SK-N-SH (cell line): Measurements from ENCODE around the gene CCDC6. TPM values are rescaled to one million over a fixed set of nuclear protein-coding genes. Genes with fewer than 3 reads are reported as not detected.

Experiments used
- CTCF ChIA-PET: fragments of 300-600, 350-600 bp; formaldehyde crosslinking; extraction: SDS; loops from one replicate; lab custom pipeline; 2021; lab: Yijun Ruan, JAX
- POLR2A ChIA-PET: fragments of 350-600 bp; sonication (Branson Sonifier 250); formaldehyde crosslinking; extraction: SDS; loops from one replicate; lab custom pipeline; 2020; ENCODE audit warnings: antibody characterized with exemption, inconsistent platforms; lab: Yijun Ruan, JAX
- DNase-seq: peaks from one replicate; pipeline ENCODE4 v3.0.0; 2012
- H2AFZ ChIP-seq: fragments of 200-600 bp; sonication (generic); 2 replicates; pipeline ENCODE4 v1.8.1; 2016; ENCODE audit warnings: antibody characterized with exemption, mild to moderate bottlenecking, low read depth
- H3F3A ChIP-seq: fragments of 200-600 bp; sonication (generic); replicated peaks from 2 replicates; pipeline ENCODE3; 2016; ENCODE audit warnings: antibody characterized with exemption, mild to moderate bottlenecking; ENCODE audit not compliant: insufficient read depth
- H3K27ac ChIP-seq, 2 experiments: fragments of 200-500 bp in 1 of 2; fragments of 200-600 bp in 1 of 2; sonication (Bioruptor generic) in 1 of 2; sonication (generic), shearing (Covaris generic) in 1 of 2; 2 replicates each; pipeline versions ENCODE4 v1.5.1 to v1.6.1; 2014 to 2016; ENCODE audit warnings: low read depth in 2 of 2, inconsistent platforms in 1 of 2, low read length in 1 of 2, mild to moderate bottlenecking in 1 of 2, mixed read lengths in 1 of 2
- H3K27me3 ChIP-seq: fragments of 200-600 bp; sonication (generic), shearing (Covaris generic); 2 replicates; pipeline ENCODE4 v1.6.1; 2016; ENCODE audit warnings: mixed run types; ENCODE audit not compliant: insufficient read depth
- H3K36me3 ChIP-seq, 2 experiments: fragments of 200-500 bp in 1 of 2; fragments of 200-600 bp in 1 of 2; sonication (Bioruptor generic) in 1 of 2; sonication (generic) in 1 of 2; replicated peaks in 1 of 2; 2 replicates each; pipeline versions ENCODE3 to v1.5.1; 2014 to 2016; ENCODE audit warnings: low read length in 1 of 2, mild to moderate bottlenecking in 1 of 2; ENCODE audit not compliant: insufficient read depth in 2 of 2, control insufficient read depth in 1 of 2
- H3K4me1 ChIP-seq, 2 experiments: fragments of 200-500 bp in 1 of 2; fragments of 200-600 bp in 1 of 2; sonication (Bioruptor generic) in 1 of 2; sonication (generic), shearing (Covaris generic) in 1 of 2; 2 replicates each; pipeline versions ENCODE4 v1.5.1 to v1.6.1; 2014 to 2016; ENCODE audit warnings: low read depth in 1 of 2, low read length in 1 of 2, mixed run types in 1 of 2; ENCODE audit not compliant: insufficient read depth in 2 of 2, control insufficient read depth in 1 of 2
- H3K4me2 ChIP-seq: fragments of 200-600 bp; sonication (generic), shearing (Covaris generic); 2 replicates; pipeline ENCODE4 v1.6.1; 2017; ENCODE audit warnings: mixed run types
- H3K4me3 ChIP-seq, 2 experiments: fragments of 200-500 bp in 1 of 2; fragments of 200-600 bp in 1 of 2; sonication (Bioruptor generic) in 1 of 2; sonication (generic), shearing (Covaris generic) in 1 of 2; 2 replicates each; pipeline versions ENCODE4 v1.5.1 to v1.8.1; 2014 to 2016; ENCODE audit warnings: low read depth in 2 of 2, inconsistent platforms in 1 of 2, low read length in 1 of 2, mild to moderate bottlenecking in 1 of 2, mixed read lengths in 1 of 2, moderate library complexity in 1 of 2
- H3K79me2 ChIP-seq: fragments of 200-600 bp; sonication (generic); 2 replicates; pipeline ENCODE4 v1.8.1; 2017; ENCODE audit warnings: mild to moderate bottlenecking; ENCODE audit not compliant: insufficient read depth
- H3K9ac ChIP-seq: fragments of 200-600 bp; sonication (generic); 2 replicates; pipeline ENCODE4 v1.6.1; 2017; ENCODE audit warnings: mixed run types
- H3K9me2 ChIP-seq: fragments of 200-600 bp; sonication (generic); 2 replicates; pipeline ENCODE4 v1.6.1; 2017; ENCODE audit warnings: mixed run types
- H3K9me3 ChIP-seq: fragments of 200-600 bp; sonication (generic); 2 replicates; pipeline ENCODE4 v1.6.1; 2017; ENCODE audit warnings: mixed run types, mild to moderate bottlenecking, moderate library complexity
- H4K20me1 ChIP-seq: fragments of 200-600 bp; sonication (generic); 2 replicates; pipeline ENCODE4 v1.6.1; 2017; ENCODE audit warnings: mild to moderate bottlenecking, mixed run types; ENCODE audit not compliant: insufficient read depth
- CHD2 ChIP-seq: fragments of 150-350 bp; IDR thresholded peaks from 2 replicates; pipeline ENCODE4 v1.6.1; 2018; ENCODE audit warnings: low read length; ENCODE audit not compliant: partially characterized antibody
- CTCF ChIP-seq: fragments of 200-600 bp; sonication (generic); IDR thresholded peaks from 2 replicates; pipeline ENCODE4 v1.6.1; 2017; ENCODE audit warnings: antibody characterized with exemption, mild to moderate bottlenecking, moderate library complexity
- ELF1 ChIP-seq: IDR thresholded peaks from 2 replicates; pipeline ENCODE4 v1.4.0; 2012
- EP300 ChIP-seq, 2 experiments: IDR thresholded peaks; 2 replicates each; pipeline versions ENCODE4 v1.4.0 to v1.6.1; 2012; ENCODE audit warnings: borderline replicate concordance in 1 of 2, low read depth in 1 of 2, low read length in 1 of 2
- FOSL2 ChIP-seq: IDR thresholded peaks from 2 replicates; pipeline ENCODE4 v1.4.0; 2012; ENCODE audit warnings: low read depth, mild to moderate bottlenecking, moderate library complexity, borderline replicate concordance
- FOXM1 ChIP-seq: IDR thresholded peaks from 2 replicates; pipeline ENCODE4 v1.4.0; 2012; ENCODE audit warnings: low read depth, mild to moderate bottlenecking
- GATA2 ChIP-seq: sonication (generic); formaldehyde crosslinking; IDR thresholded peaks from 2 replicates; pipeline ENCODE4 v1.5.0; 2020; ENCODE audit warnings: mild to moderate bottlenecking, missing genetic modification reagents
- JUND ChIP-seq: IDR thresholded peaks from 2 replicates; pipeline ENCODE4 v1.4.0; 2012
- MXI1 ChIP-seq: IDR thresholded peaks from 2 replicates; pipeline ENCODE4 v1.6.1; 2012; ENCODE audit warnings: mild to moderate bottlenecking, low read depth, low read length, improper control_type of control experiment
- PBX3 ChIP-seq: IDR thresholded peaks from 2 replicates; pipeline ENCODE4; 2012
- POLR2AphosphoS5 ChIP-seq: IDR thresholded peaks from 2 replicates; pipeline ENCODE4 v1.6.1; 2012; ENCODE audit warnings: low read depth, low read length
- RAD21 ChIP-seq: IDR thresholded peaks from 2 replicates; pipeline ENCODE4 v1.6.1; 2012; ENCODE audit warnings: mild to moderate bottlenecking, low read length
- RFX5 ChIP-seq: IDR thresholded peaks from 2 replicates; pipeline ENCODE4 v1.6.1; 2012; ENCODE audit warnings: mild to moderate bottlenecking, improper control_type of control experiment, low read length
- RXRA ChIP-seq: IDR thresholded peaks from 2 replicates; pipeline ENCODE4 v1.4.0; 2012; ENCODE audit warnings: low read depth, mild to moderate bottlenecking, borderline replicate concordance
- USF1 ChIP-seq: IDR thresholded peaks from 2 replicates; pipeline ENCODE4 v1.4.0; 2012; ENCODE audit warnings: low read depth, borderline replicate concordance
- USF2 ChIP-seq: fragments of 150-350 bp; IDR thresholded peaks from 2 replicates; pipeline ENCODE4 v1.6.1; 2017; ENCODE audit warnings: antibody characterized with exemption, low read length, low read depth, borderline replicate concordance
- WGBS: methylation state at CpG from one replicate; pipeline ENCODE4 v1.1.6; 2017; ENCODE audit warnings: low lambda C conversion rate; 5-methylcytosine and 5-hydroxymethylcytosine counted together
- polyA plus RNA-seq, 3 experiments: library from polyadenylated mRNA; depleted of rRNA; stranded (reverse); fragments of >200 nt; gene quantifications; 2 replicates each; pipeline ENCODE4 v1.2.3, GENCODE V29; 2012

CCDC6 gene
- polyA plus RNA-seq, 1 of the 3 experiments (the other 2 are of a cell fraction) = 10.8 TPM

DNA sequence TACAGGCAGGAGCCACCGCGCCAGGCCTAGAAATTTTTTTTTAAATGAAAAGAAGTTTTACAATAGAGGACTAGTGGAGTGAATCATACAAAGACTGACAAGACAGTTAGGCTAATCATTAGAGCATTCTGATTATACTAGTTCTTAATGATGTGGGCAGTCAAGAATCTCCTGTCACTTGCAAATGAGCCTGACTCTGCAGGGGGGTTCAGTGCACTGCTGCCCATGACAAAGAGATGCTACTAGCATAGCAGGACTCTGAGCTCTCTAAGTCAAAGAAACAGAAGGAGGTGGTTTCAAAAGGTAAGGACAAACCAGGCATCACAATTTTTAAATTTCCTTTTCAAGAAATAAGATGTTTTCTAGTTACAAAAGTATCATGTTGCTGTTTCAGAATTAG is 59.0 kb downstream of the CCDC6 start:
- no peaks in the 10 kb centered on the region for H3K9me2 ChIP-seq
- H3F3A ChIP-seq = no peaks in the 10 kb centered on the region
- H2AFZ ChIP-seq = no peak overlapping the region
- no peak for DNase-seq
- TF ChIP-seq USF1 (no peak), GATA2 (no peak), USF2 (no peak)
- no peaks in the 10 kb centered on the region for H4K20me1 ChIP-seq
- H3K27me3 ChIP-seq = no peaks in the 10 kb centered on the region
- no peaks in the 10 kb centered on the region for H3K79me2 ChIP-seq
- H3K36me3 ChIP-seq = peaks cover 30 to 63% of the 10 kb centered on the region in 2 experiments
- no peak overlapping the region for H3K4me3 ChIP-seq
- POLR2A ChIA-PET = no interaction called here
- H3K27ac ChIP-seq = no peak overlapping the region
- H3K4me1 ChIP-seq = no peaks in the 10 kb centered on the region; a peak in 2 of 4 replicates
- CTCF ChIA-PET = no interaction called here
- no peak overlapping the region for H3K9ac ChIP-seq
- WGBS = 96% methylated on average over 2 of the region's 2 CpGs
- no peak overlapping the region for H3K4me2 ChIP-seq
- H3K9me3 ChIP-seq = no peaks in the 10 kb centered on the region

- TF ChIP-seq PBX3 (no peak), JUND (no peak), ELF1 (no peak), FOXM1 (no peak), CTCF (no peak), RXRA (no peak), CHD2 (no peak), EP300 (IDR thresholded peaks at IDR 0.05; ENCODE audit: borderline replicate concordance in 1 of 2, low read depth in 1 of 2, low read length in 1 of 2) (no peak), POLR2AphosphoS5 (no peak), USF2 (no peak), FOSL2 (no peak), MXI1 (no peak), RAD21 (no peak), RFX5 (no peak)
- CTCF ChIA-PET = interaction anchor here (1.1 to 4.3 kb wide), 5 partner anchors 12 to 62 kb away, joined by 3 to 31 read pairs (median 6); partner anchors contain the start of gene CCDC6
- H3K27ac ChIP-seq = no peak overlapping the region
- POLR2A ChIA-PET = no interaction called here
- H3K9me2 ChIP-seq = no peaks in the 10 kb centered on the region
- H3F3A ChIP-seq = no peaks in the 10 kb centered on the region
- no peaks in the 10 kb centered on the region for H3K9me3 ChIP-seq
- no peak overlapping the region for H3K4me3 ChIP-seq
- peaks cover 18 to 39% of the 10 kb centered on the region in 2 experiments for H3K36me3 ChIP-seq
- DNase-seq = no peak
- H3K4me2 ChIP-seq = no peak overlapping the region
- H2AFZ ChIP-seq = no peak overlapping the region
- no peaks in the 10 kb centered on the region for H4K20me1 ChIP-seq
- no peaks in the 10 kb centered on the region for H3K4me1 ChIP-seq
- WGBS = 96% methylated on average over 3 of the region's 3 CpGs
- H3K79me2 ChIP-seq = no peaks in the 10 kb centered on the region
- no peak overlapping the region for H3K9ac ChIP-seq
- H3K27me3 ChIP-seq = no peaks in the 10 kb centered on the region
Observed at GRCh38 chr10:59844436-59844835, 61.9 kb downstream of the CCDC6 start.
